GM13976 (cell line): Measurements from ENCODE around the gene VWCE.
A peak's percentile ranks its signal among the peaks of the same experiment; 100 is the strongest.

Experiments
- DNase-seq: peaks from one replicate; pipeline ENCODE4 v3.0.0; 2012; ENCODE audit warnings: low spot score
- CTCF ChIP-seq: IDR thresholded peaks from 2 replicates; pipeline ENCODE4 v1.5.1; 2012; ENCODE audit warnings: borderline replicate concordance, mild to moderate bottlenecking; ENCODE audit not compliant: insufficient read depth; ENCODE audit errors: extremely low read depth, missing control alignments, control extremely low read depth
- in situ Hi-C: fragments of 300-500 bp; cut with MboI; formaldehyde crosslinking; loops from one replicate; pipeline ENCODE4 v1.12.0; 2022; ENCODE audit warnings: low sequenced_read_pairs, mixed read lengths, inconsistent platforms; ENCODE audit not compliant: unreplicated experiment

VWCE gene, protein sequence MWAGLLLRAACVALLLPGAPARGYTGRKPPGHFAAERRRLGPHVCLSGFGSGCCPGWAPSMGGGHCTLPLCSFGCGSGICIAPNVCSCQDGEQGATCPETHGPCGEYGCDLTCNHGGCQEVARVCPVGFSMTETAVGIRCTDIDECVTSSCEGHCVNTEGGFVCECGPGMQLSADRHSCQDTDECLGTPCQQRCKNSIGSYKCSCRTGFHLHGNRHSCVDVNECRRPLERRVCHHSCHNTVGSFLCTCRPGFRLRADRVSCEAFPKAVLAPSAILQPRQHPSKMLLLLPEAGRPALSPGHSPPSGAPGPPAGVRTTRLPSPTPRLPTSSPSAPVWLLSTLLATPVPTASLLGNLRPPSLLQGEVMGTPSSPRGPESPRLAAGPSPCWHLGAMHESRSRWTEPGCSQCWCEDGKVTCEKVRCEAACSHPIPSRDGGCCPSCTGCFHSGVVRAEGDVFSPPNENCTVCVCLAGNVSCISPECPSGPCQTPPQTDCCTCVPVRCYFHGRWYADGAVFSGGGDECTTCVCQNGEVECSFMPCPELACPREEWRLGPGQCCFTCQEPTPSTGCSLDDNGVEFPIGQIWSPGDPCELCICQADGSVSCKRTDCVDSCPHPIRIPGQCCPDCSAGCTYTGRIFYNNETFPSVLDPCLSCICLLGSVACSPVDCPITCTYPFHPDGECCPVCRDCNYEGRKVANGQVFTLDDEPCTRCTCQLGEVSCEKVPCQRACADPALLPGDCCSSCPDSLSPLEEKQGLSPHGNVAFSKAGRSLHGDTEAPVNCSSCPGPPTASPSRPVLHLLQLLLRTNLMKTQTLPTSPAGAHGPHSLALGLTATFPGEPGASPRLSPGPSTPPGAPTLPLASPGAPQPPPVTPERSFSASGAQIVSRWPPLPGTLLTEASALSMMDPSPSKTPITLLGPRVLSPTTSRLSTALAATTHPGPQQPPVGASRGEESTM

GRCh38 chr11:61294717-61295595 lies at the start of gene VWCE:
Gene VWCE, minus strand, starts transcription at chr11:61295316. Its CDS starts 279 bp downstream, at chr11:61295037.
- peak; percentile 63 for TF ChIP-seq CTCF
- in situ Hi-C loops: no loop called here
- peak; percentile 95 for DNase-seq

DNA sequence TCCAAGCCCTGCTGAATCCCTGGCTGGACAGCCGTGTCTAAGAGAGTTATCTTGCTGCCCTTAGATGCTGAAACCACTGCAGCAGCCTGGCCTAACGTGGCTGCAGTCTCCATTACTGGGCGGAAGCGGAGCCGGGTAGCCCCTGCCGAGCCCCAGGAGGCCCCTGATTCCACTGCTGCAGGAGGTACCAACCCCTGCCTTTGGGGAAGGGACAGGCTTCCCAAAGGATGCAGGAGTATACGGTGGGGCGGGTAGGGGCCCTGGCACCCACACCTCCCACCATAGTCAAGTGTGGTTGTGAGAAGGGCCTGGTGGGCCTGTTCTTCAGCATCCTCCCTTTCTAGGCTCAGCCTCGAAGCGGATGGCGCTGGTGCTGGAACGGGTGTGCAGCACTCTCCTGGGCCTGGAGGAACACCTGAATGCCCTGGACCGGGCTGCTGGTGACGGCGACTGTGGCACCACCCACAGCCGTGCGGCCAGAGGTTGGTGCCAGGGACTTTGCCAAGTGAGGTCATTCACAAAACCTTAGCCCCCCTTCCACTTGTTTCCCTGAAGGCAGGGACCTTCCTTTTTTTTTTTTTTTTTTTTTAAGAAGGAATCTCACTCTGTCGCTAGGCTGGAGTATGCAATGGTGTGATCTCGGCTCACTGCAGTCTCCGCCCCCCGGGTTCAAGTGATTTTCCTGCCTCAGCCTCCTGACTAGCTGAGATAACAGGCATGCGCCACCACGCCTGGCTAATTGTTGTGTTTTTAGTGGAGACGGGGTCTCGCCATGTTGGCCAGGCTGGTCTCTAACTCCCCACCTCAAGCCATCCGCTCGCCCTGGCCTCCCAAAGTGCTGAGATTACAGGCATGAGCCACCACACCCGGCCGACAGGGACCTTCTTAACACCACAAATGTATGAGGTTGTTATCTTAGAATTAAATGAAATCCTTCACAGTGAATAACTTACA lies 49.0 kb upstream of the VWCE start:
- in situ Hi-C loops: no loop called here
- no peak for DNase-seq

GRCh38 chr11:61342207-61342803 lies 47.2 kb upstream of the VWCE start:
- in situ Hi-C loops: no loop called here
- no peak for TF ChIP-seq CTCF
- no peak for DNase-seq

More for the DNA sequence above, 49.0 kb upstream of the VWCE start:
- no peak for TF ChIP-seq CTCF

- peak; percentile 19 for DNase-seq
- no peak for TF ChIP-seq CTCF
- in situ Hi-C loops: no loop called here
Measured at GRCh38 chr11:61341706-61342105, 46.6 kb upstream of the VWCE start.

DNA sequence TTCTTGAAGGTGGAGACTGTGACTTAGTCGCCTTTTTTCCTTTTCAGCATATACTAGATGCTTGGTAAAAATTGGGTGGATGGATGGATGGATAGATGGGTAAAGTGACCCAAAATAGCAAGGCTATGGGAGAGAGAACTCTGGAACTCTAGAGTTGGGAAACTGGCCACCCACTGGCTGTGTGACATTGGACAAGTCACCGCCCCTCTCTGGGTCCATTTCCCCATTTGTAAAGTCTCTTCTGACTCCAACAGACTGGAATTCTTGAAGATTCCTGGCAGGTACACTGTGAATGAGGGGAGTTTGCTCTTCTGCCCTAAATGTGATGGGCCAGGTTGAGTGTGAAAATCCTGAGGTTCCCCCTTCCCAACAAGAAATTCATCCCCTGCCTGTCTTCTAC lies 45.9 kb upstream of the VWCE start:
- in situ Hi-C loops: no loop called here

More for the DNA sequence above, 45.9 kb upstream of the VWCE start:
- TF ChIP-seq CTCF: no peak
- DNase-seq: no peak
